HepG2 (cell line): ENCODE data around the gene PLEKHA8. TPM values are rescaled to one million over a fixed set of nuclear protein-coding genes. Genes with fewer than 3 reads are reported as not detected.

Source experiments
- ATAC-seq: fragments of 200-7000 bp; cut with Tn5 transposase; 3 replicates; pipeline ENCODE4 v1.9.1; 2020; ENCODE audit warnings: mild to moderate bottlenecking, moderate library complexity
- BruUV-seq: library from RNA; stranded (reverse); fragments of 400-500 nt; replicated peaks from 2 replicates; lab custom pipeline; 2021; lab: Mats Ljungman, UMichigan
- CTCF ChIA-PET: fragments of 300-600 bp; formaldehyde crosslinking; extraction: SDS; loops from one replicate; lab custom pipeline; 2021; ENCODE audit warnings: low total read pairs, inconsistent platforms, low intra/inter-chr PET ratio; lab: Yijun Ruan, JAX
- POLR2A ChIA-PET: fragments of 350-600 bp; sonication (Branson Sonifier 250); formaldehyde crosslinking; loops from one replicate; lab custom pipeline; 2020; ENCODE audit warnings: antibody characterized with exemption, inconsistent platforms; lab: Yijun Ruan, JAX
- DNase-seq: peaks from one replicate; pipeline ENCODE4 v3.0.0-alpha.2; 2015; ENCODE audit warnings: low spot score
- FAIRE-seq: peaks from 3 replicates; lab custom pipeline; 2011; peaks lifted over from hg19 to GRCh38; lab: Jason Lieb, UNC
- H2AFZ ChIP-seq: one replicate; pipeline ENCODE4 v1.6.1; 2011; ENCODE audit warnings: low read length, inconsistent platforms
- H3K27ac ChIP-seq: fragments of 300-600 bp; 3 replicates; pipeline ENCODE4 v1.8.0; 2011; ENCODE audit warnings: mixed run types, mild to moderate bottlenecking, mixed read lengths, low read length, inconsistent platforms; ENCODE audit not compliant: insufficient read depth; ENCODE audit errors: extremely low read length
- H3K27me3 ChIP-seq, 2 experiments: fragments of 200-600 bp in 1 of 2; 2 replicates in 1 of 2; 3 replicates in 1 of 2; pipeline versions ENCODE4 v1.6.0 to v1.8.0; 2011; ENCODE audit warnings: low read length in 2 of 2, mild to moderate bottlenecking in 2 of 2, moderate library complexity in 2 of 2, inconsistent platforms in 1 of 2; ENCODE audit not compliant: insufficient read depth in 2 of 2, control insufficient read depth in 1 of 2
- H3K36me3 ChIP-seq, 2 experiments: fragments of 200-600 bp in 1 of 2; replicated peaks in 1 of 2; 2 replicates in 1 of 2; 3 replicates in 1 of 2; pipeline versions ENCODE4 v1.5.1 to v1.8.0; 2011; ENCODE audit warnings: low read length in 2 of 2, inconsistent platforms in 1 of 2; ENCODE audit not compliant: insufficient read depth in 2 of 2, control insufficient read depth in 1 of 2
- H3K4me1 ChIP-seq: 2 replicates; pipeline ENCODE4 v1.5.1; 2012; ENCODE audit warnings: low read length, inconsistent platforms; ENCODE audit not compliant: insufficient read depth
- H3K4me2 ChIP-seq: 2 replicates; pipeline ENCODE4 v1.6.0; 2011; ENCODE audit warnings: low read depth, low read length, inconsistent platforms
- H3K4me3 ChIP-seq, 3 experiments: fragments of 200-600 bp in 1 of 3; sonication (generic), shearing (Covaris generic) in 1 of 3; replicated peaks in 1 of 3; 2 replicates each; pipeline ENCODE4 v1.5.1; 2011 to 2016; ENCODE audit warnings: low read length in 3 of 3, inconsistent platforms in 2 of 3, low read depth in 2 of 3, mild to moderate bottlenecking in 2 of 3, control low read depth in 1 of 3, mixed read lengths in 1 of 3; ENCODE audit not compliant: insufficient read depth in 1 of 3
- H3K79me2 ChIP-seq: one replicate; pipeline ENCODE4 v1.6.1; 2011; ENCODE audit warnings: low read length, inconsistent platforms; ENCODE audit not compliant: insufficient read depth
- H3K9ac ChIP-seq: 2 replicates; pipeline ENCODE4 v1.6.0; 2011; ENCODE audit warnings: mild to moderate bottlenecking, low read depth, low read length, inconsistent platforms; ENCODE audit not compliant: insufficient read depth
- H3K9me3 ChIP-seq: 2 replicates; pipeline ENCODE4 v1.5.1; 2012; ENCODE audit warnings: mild to moderate bottlenecking, low read length
- H4K20me1 ChIP-seq: 2 replicates; pipeline ENCODE4 v1.6.0; 2011; ENCODE audit warnings: inconsistent platforms, mild to moderate bottlenecking, low read length, moderate library complexity; ENCODE audit not compliant: insufficient read depth
- ATF7 ChIP-seq, 2 experiments: fragments of 450-650 bp in 1 of 2; sonication (generic) in 1 of 2; formaldehyde crosslinking in 1 of 2; IDR thresholded peaks; 2 replicates each; pipeline versions ENCODE4 v1.4.0 to v1.6.1; 2016 to 2020; ENCODE audit warnings: antibody characterized with exemption in 1 of 2, mild to moderate bottlenecking in 1 of 2, missing genetic modification reagents in 1 of 2
- MXI1 ChIP-seq: IDR thresholded peaks from 3 replicates; pipeline ENCODE4 v1.6.1; 2012; ENCODE audit warnings: low read depth, low read length, inconsistent platforms, borderline replicate concordance
- PAWR ChIP-seq: sonication (generic); formaldehyde crosslinking; IDR thresholded peaks from 2 replicates; pipeline ENCODE4 v1.4.0; 2020; ENCODE audit warnings: missing genetic modification reagents, mild to moderate bottlenecking, borderline replicate concordance
- SAFB2 ChIP-seq: sonication (generic); formaldehyde crosslinking; IDR thresholded peaks from 2 replicates; pipeline ENCODE4 v1.5.1; 2020; ENCODE audit warnings: missing genetic modification reagents, low read depth, mild to moderate bottlenecking, borderline replicate concordance
- SALL1 ChIP-seq: sonication (generic); formaldehyde crosslinking; IDR thresholded peaks from 2 replicates; pipeline ENCODE4 v1.8.0; 2022; ENCODE audit warnings: mild to moderate bottlenecking, missing genetic modification reagents
- SMARCC2 ChIP-seq: fragments of 450-650 bp; IDR thresholded peaks from 2 replicates; pipeline ENCODE4 v1.6.1; 2017; ENCODE audit warnings: antibody characterized with exemption, mild to moderate bottlenecking
- ZNF407 ChIP-seq: sonication (generic); formaldehyde crosslinking; IDR thresholded peaks from one replicate; pipeline ENCODE4 v1.5.1; 2020; ENCODE audit warnings: mild to moderate bottlenecking, missing genetic modification reagents; ENCODE audit errors: not compliant biosample characterization
- ZNF737 ChIP-seq: sonication (generic); formaldehyde crosslinking; IDR thresholded peaks from 2 replicates; pipeline ENCODE4 v1.5.0; 2020; ENCODE audit warnings: missing genetic modification reagents, mild to moderate bottlenecking, borderline replicate concordance
- ZNF891 ChIP-seq: sonication (generic); formaldehyde crosslinking; IDR thresholded peaks from 2 replicates; pipeline ENCODE4 v1.5.0; 2020; ENCODE audit warnings: mild to moderate bottlenecking, missing genetic modification reagents
- in situ Hi-C: cut with HindIII; loops from 2 replicates; pipeline ENCODE4 v1.10.0; 2017; ENCODE audit warnings: low pct_unique_long_range_greater_than_20kb; ENCODE audit not compliant: extremely low pct_ligation_motif_present
- intact Hi-C: fragments of 100-400 bp; cut with micrococcal nuclease; formaldehyde crosslinking; loops from one replicate; pipeline ENCODE4 v1.10.0; 2022; ENCODE audit not compliant: unreplicated experiment
- polyA plus RNA-seq, 8 experiments: library from polyadenylated mRNA; depleted of rRNA in 3 of 8; stranded (reverse) in 7 of 8; unstranded in 1 of 8; fragments of >200 nt; fragmentation: Illumina TruSeq in 4 of 8; extraction: Trizol in 4 of 8; gene quantifications; 2 replicates each; pipeline versions ENCODE4 v1.2.1 to v1.2.3, GENCODE V29; 2011 to 2016; ENCODE audit warnings: low read depth in 4 of 8, missing spikeins in 1 of 8, mixed read lengths in 1 of 8; ENCODE audit not compliant: insufficient read depth in 1 of 8
- total RNA-seq, 5 experiments: library from RNA; depleted of rRNA; stranded (reverse); fragments of >200 nt; fragmentation: Illumina TruSeq; extraction: Trizol; gene quantifications; 2 replicates each; pipeline ENCODE4 v1.2.3, GENCODE V29; 2016; ENCODE audit warnings: low read depth in 1 of 5
- TF ChIP-seq, protein P1 (sequence below): sonication (generic); formaldehyde crosslinking; IDR thresholded peaks from 2 replicates; pipeline ENCODE4 v1.4.0; 2020; ENCODE audit warnings: mild to moderate bottlenecking, missing genetic modification reagents, borderline replicate concordance

PLEKHA8 gene
- total and polyA plus RNA-seq, 2 of the 13 experiments (the other 11 are each of a cell fraction or from before 2014, with no cell fraction given) = 12.5 to 26.4 TPM

DNA sequence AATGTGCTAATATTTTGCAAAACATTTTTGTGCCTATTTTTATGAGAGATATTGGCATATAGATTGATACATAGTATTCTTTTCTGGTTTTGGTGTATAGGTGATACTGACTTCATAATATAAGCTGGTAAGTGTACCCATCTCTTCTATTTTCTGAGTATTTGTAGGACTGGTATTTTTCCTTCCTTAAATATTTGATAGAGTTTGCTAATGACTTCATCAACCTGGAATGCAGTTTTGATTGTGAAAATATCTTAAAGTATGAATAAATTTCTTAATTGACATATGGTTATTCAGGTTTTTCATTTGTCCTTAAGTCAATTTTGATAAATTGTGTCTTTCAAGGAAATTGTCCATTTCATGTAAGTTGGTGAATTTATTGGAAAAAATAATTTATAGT lies 32.6 kb upstream of the PLEKHA8 start:
- no peak overlapping the region for H3K9ac ChIP-seq
- DNase-seq (no peak), ATAC-seq (no peak), FAIRE-seq (no peak)
- H2AFZ ChIP-seq = no peak overlapping the region
- POLR2A ChIA-PET = no interaction called here
- H3K36me3 ChIP-seq = no peaks in the 10 kb centered on the region
- intact Hi-C loops (no loop called here), in situ Hi-C loops (no loop called here)
- no peak overlapping the region for H3K27ac ChIP-seq
- CTCF ChIA-PET = no interaction called here
- no peaks in the 10 kb centered on the region for H3K27me3 ChIP-seq
- no TSS peak for BruUV-seq
- peaks cover 7% of the 10 kb centered on the region for H3K9me3 ChIP-seq
- H3K4me1 ChIP-seq = peaks cover 8% of the 10 kb centered on the region
- H4K20me1 ChIP-seq = no peaks in the 10 kb centered on the region
- no peak overlapping the region for H3K4me2 ChIP-seq
- no peak overlapping the region for H3K4me3 ChIP-seq
- H3K79me2 ChIP-seq = no peaks in the 10 kb centered on the region
- TF ChIP-seq MXI1 (no peak), ZNF407 (CRISPR knock-in tag) (no peak), ZNF891 (no peak), PAWR (no peak), SALL1 (no peak), ZNF737 (CRISPR knock-in tag) (no peak), SMARCC2 (no peak), ATF7 (IDR thresholded peaks at IDR 0.05) (no peak), ATF7 (CRISPR knock-in tag; IDR thresholded peaks at IDR 0.05) (no peak), SAFB2 (no peak)
- TF ChIP-seq, protein P1, sequence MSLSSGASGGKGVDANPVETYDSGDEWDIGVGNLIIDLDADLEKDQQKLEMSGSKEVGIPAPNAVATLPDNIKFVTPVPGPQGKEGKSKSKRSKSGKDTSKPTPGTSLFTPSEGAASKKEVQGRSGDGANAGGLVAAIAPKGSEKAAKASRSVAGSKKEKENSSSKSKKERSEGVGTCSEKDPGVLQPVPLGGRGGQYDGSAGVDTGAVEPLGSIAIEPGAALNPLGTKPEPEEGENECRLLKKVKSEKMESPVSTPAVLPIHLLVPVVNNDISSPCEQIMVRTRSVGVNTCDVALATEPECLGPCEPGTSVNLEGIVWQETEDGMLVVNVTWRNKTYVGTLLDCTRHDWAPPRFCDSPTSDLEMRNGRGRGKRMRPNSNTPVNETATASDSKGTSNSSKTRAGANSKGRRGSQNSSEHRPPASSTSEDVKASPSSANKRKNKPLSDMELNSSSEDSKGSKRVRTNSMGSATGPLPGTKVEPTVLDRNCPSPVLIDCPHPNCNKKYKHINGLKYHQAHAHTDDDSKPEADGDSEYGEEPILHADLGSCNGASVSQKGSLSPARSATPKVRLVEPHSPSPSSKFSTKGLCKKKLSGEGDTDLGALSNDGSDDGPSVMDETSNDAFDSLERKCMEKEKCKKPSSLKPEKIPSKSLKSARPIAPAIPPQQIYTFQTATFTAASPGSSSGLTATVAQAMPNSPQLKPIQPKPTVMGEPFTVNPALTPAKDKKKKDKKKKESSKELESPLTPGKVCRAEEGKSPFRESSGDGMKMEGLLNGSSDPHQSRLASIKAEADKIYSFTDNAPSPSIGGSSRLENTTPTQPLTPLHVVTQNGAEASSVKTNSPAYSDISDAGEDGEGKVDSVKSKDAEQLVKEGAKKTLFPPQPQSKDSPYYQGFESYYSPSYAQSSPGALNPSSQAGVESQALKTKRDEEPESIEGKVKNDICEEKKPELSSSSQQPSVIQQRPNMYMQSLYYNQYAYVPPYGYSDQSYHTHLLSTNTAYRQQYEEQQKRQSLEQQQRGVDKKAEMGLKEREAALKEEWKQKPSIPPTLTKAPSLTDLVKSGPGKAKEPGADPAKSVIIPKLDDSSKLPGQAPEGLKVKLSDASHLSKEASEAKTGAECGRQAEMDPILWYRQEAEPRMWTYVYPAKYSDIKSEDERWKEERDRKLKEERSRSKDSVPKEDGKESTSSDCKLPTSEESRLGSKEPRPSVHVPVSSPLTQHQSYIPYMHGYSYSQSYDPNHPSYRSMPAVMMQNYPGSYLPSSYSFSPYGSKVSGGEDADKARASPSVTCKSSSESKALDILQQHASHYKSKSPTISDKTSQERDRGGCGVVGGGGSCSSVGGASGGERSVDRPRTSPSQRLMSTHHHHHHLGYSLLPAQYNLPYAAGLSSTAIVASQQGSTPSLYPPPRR (CRISPR knock-in tag) = no peak
